Osteocyte (in vitro differentiated cells): ENCODE data around the gene INPP5D. TPM values are rescaled to one million over a fixed set of nuclear protein-coding genes. Genes with fewer than 3 reads are reported as not detected.

Source experiments
- DNase-seq: peaks from one replicate; pipeline ENCODE4 v3.0.0; 2021; ENCODE audit warnings: mixed read lengths; ENCODE audit not compliant: unreplicated experiment; ENCODE audit errors: extremely low spot score
- H3K27ac Mint-ChIP-seq: one replicate; pipeline ENCODE4 v1.8.0; 2021; ENCODE audit warnings: mild to moderate bottlenecking, mixed read lengths; ENCODE audit not compliant: unreplicated experiment
- H3K27me3 Mint-ChIP-seq: one replicate; pipeline ENCODE4 v1.8.0; 2021; ENCODE audit warnings: mixed read lengths; ENCODE audit not compliant: unreplicated experiment
- H3K36me3 Mint-ChIP-seq: one replicate; pipeline ENCODE4 v1.8.0; 2021; ENCODE audit warnings: mixed read lengths; ENCODE audit not compliant: unreplicated experiment
- H3K4me1 Mint-ChIP-seq: one replicate; pipeline ENCODE4 v1.8.0; 2021; ENCODE audit warnings: mixed read lengths; ENCODE audit not compliant: unreplicated experiment
- H3K4me3 Mint-ChIP-seq: one replicate; pipeline ENCODE4 v1.8.0; 2021; ENCODE audit warnings: mild to moderate bottlenecking, moderate library complexity, mixed read lengths; ENCODE audit not compliant: unreplicated experiment
- H3K9me3 Mint-ChIP-seq: one replicate; pipeline ENCODE4 v1.8.0; 2021; ENCODE audit warnings: mixed read lengths; ENCODE audit not compliant: unreplicated experiment
- total RNA-seq: library from RNA; stranded (reverse); gene quantifications from 2 replicates; pipeline ENCODE4 v1.2.1, GENCODE V29; 2021
- TF ChIP-seq, protein P1 (sequence below): fragments of 200-600 bp; sonication (generic); IDR thresholded peaks from 2 replicates; pipeline ENCODE4 v1.5.0; 2021; ENCODE audit warnings: antibody characterized with exemption, mild to moderate bottlenecking, moderate library complexity

Gene INPP5D
- total RNA-seq, 1 donor from 2014 or later, result 0.40 TPM

DNA sequence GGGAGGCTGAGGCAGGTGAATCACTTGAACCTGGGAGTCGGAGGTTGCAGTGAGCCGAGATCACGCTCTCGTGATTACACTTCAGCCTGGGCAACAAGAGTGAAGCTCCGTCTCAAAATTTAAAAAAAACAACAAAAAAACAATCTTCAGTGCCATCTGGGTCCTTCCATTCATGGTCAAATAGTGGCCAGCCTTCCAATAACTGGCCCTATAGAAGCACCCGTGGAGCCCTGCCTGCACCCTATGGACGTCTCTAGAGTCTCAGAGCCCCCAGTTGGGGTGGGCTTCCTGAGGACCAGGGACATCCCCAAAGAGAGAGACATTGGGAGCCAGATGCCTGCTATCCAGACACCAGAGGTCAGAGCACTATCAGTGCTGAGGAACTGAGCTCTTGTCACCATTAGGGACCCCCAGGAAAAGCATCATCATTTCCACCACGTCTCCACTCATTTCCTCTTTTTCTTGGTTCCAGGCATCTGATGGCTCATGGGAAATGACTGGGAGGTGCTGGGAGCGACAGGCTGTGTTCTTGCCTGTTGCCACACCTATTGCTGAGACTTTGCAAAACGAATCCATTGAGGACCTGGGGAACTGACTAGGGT, 18.3 kb upstream of the INPP5D start:
- no peak for DNase-seq
- H3K36me3 Mint-ChIP-seq, result no peaks in the 10 kb centered on the region
- H3K9me3 Mint-ChIP-seq, result peaks cover 4% of the 10 kb centered on the region
- no peak overlapping the region for H3K4me3 Mint-ChIP-seq
- peaks cover 39% of the 10 kb centered on the region for H3K27me3 Mint-ChIP-seq
- no peak overlapping the region for H3K27ac Mint-ChIP-seq
- peaks cover 4% of the 10 kb centered on the region for H3K4me1 Mint-ChIP-seq
- TF ChIP-seq, protein P1, sequence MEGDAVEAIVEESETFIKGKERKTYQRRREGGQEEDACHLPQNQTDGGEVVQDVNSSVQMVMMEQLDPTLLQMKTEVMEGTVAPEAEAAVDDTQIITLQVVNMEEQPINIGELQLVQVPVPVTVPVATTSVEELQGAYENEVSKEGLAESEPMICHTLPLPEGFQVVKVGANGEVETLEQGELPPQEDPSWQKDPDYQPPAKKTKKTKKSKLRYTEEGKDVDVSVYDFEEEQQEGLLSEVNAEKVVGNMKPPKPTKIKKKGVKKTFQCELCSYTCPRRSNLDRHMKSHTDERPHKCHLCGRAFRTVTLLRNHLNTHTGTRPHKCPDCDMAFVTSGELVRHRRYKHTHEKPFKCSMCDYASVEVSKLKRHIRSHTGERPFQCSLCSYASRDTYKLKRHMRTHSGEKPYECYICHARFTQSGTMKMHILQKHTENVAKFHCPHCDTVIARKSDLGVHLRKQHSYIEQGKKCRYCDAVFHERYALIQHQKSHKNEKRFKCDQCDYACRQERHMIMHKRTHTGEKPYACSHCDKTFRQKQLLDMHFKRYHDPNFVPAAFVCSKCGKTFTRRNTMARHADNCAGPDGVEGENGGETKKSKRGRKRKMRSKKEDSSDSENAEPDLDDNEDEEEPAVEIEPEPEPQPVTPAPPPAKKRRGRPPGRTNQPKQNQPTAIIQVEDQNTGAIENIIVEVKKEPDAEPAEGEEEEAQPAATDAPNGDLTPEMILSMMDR, result no peak

DNA sequence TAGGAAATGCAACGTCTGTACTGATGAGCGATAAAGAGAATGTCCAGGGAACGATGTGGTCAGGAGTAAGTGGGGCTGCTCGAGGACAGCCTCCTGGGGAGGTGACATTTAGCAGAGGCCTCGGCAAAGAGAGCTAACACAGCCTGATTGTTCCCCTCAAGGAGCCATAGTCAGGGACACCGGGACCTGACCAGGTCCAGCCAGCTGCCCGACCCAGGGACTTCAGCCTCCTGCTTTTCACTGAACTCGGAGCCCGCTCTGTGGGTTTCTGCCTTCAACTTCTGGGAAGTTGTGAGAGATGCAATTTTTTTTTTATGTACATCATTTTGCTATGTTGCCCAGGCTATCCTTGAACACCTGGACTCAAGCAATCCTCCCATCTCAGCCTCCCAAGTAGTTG, 17.6 kb upstream of the INPP5D start:
- no peak overlapping the region for H3K27ac Mint-ChIP-seq
- no peak overlapping the region for H3K4me3 Mint-ChIP-seq
- DNase-seq, result no peak
- no peaks in the 10 kb centered on the region for H3K9me3 Mint-ChIP-seq
- no peaks in the 10 kb centered on the region for H3K36me3 Mint-ChIP-seq
- peaks cover 4% of the 10 kb centered on the region for H3K4me1 Mint-ChIP-seq
- TF ChIP-seq, protein P1, result no peak
- H3K27me3 Mint-ChIP-seq, result peaks cover 43% of the 10 kb centered on the region

DNA sequence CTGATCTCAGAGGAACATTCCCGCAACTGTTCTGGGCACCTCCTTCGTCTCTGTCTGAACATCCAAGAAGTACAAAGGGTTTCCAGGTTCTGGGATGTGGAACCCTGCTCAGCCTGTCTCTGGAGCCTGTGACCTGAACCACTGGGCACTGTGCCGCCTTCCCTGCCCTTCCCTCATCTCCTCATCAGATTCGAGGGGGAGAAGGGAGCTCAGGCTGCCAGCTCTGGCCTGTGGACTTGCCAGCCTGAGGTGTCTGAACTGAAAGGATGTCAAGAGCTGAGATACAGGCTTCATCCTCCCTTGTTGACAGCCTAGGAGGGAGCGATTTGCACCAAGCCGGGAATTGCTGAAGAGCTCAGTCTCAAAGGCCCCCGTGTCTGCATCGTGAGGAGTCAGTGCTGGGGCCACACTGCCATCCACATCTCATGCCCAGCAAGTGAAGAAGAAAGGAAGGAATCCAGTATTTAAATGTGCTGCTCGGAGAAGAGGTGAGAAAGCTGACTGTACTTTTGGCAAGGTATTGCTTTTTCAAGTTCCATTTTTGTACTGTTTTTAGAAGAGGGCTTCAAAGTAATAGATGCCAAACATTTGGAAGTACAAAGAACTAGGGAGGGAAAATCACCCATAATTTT, 15.1 kb upstream of the INPP5D start:
- no peak for DNase-seq
- peaks cover 4% of the 10 kb centered on the region for H3K4me1 Mint-ChIP-seq
- no peak overlapping the region for H3K27ac Mint-ChIP-seq
- no peaks in the 10 kb centered on the region for H3K9me3 Mint-ChIP-seq
- H3K4me3 Mint-ChIP-seq, result no peak overlapping the region
- H3K27me3 Mint-ChIP-seq, result peaks cover 64% of the 10 kb centered on the region
- TF ChIP-seq, protein P1, result no peak
- no peaks in the 10 kb centered on the region for H3K36me3 Mint-ChIP-seq

DNA sequence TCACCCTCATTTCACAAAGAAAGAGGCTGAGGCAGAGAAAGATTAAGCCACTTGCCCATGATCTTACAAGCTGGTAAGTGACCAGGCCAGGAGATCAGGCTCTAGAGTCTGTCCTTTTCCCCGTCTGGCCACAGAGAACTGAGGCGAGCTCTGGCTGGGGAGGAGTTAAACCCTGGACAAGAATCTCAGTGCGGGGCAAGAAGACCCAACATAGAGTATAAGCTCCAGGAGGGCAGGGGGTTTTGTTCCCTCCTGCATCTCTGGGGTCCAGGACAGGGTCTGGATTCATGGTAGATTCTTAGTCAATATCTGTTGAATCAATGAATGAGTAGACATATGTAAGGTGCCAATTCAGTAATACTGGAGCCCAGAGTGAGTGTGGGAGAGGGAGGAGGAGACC, 12.9 kb upstream of the INPP5D start:
- no peak for DNase-seq
- Mint-ChIP-seq H3K27me3 (peaks cover 60% of the 10 kb centered on the region), H3K4me1 (peaks cover 7% of the 10 kb centered on the region), H3K36me3 (no peaks in the 10 kb centered on the region), H3K4me3 (no peak overlapping the region), H3K9me3 (no peaks in the 10 kb centered on the region), H3K27ac (no peak overlapping the region)
- TF ChIP-seq, protein P1, result no peak

DNA sequence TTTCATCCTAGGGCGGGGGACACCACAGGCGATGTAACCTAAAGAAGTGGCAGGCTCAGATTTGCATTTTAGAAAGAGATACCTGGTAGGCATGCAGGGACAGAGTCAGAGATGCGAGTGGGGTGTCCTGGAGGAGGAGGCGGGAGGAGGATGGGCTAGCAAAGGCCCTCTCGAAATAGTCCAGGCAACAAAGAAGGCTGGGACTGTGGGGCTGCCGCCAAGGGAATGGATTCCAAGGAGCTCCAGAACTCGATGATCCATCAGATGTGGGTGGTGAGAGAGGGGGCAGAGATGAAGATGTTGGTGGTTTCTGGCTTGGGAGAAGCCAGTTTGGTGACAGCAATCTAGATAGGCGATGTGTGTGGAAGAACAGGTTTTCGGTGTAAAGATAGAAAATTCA, 12.5 kb upstream of the INPP5D start:
- TF ChIP-seq, protein P1, result no peak
- Mint-ChIP-seq H3K9me3 (no peaks in the 10 kb centered on the region), H3K36me3 (no peaks in the 10 kb centered on the region), H3K4me3 (no peak overlapping the region), H3K27me3 (peaks cover 55% of the 10 kb centered on the region), H3K4me1 (peaks cover 7% of the 10 kb centered on the region), H3K27ac (no peak overlapping the region)
- DNase-seq, result no peak
